GM18507 (cell line): ENCODE results near the gene TMEM238.

ENCODE experiments used
- DNase-seq: peaks from one replicate; pipeline ENCODE4 v3.0.0; 2011; ENCODE audit warnings: low read depth; ENCODE audit not compliant: insufficient read length; ENCODE audit errors: extremely low spot score
- FAIRE-seq: peaks from 2 replicates; lab custom pipeline; 2011; peaks lifted over from hg19 to GRCh38; lab: Jason Lieb, UNC

TMEM238 gene

GRCh38 chr19:55362990-55363716 lies 20.9 kb downstream of the TMEM238 start, which contains the start of gene GARIN5B:
TSS of gene GARIN5B (minus strand) at chr19:55363260. CDS start at chr19:55363066, 194 bp downstream.
- no peak for FAIRE-seq

DNA sequence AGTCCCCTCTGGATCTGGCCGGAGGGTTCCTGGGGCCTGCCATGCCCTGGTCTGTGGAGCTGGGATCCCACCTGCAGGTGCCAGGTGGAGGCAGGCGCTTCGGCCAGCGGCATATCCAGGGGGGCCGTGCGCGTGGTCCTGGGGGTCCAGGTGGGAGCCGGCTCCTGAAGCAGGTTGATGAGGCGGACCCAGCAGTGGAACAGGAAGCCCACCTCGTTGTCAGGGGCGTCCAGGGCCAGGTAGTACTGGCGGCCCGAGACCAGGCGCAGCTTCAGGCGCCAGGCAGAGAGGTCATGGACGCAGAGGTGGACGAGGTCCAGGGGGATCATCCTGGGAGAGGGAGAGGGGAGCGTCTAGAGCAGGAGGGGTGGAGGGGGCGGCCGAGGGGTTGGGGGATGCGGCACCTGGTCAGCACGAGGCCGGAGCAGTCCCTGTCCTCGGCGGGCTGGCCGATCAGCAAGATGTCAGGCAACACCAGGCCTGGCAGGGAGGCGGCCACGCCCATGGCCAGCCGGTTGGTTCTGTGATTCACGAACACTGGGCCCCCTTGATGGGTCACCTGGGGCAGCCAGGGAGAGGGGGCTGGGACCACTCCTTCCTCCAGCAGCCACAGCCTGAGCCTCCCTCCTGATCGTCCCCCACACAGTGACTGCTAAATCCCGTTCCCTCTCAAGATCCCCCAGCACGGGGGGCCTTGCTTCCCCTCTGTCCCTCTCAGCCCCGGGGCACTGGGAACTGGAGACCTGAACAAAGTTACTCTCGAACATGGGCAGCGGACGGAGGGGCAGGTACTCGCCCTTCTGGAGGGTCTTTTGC lies 21.7 kb downstream of the TMEM238 start:
- DNase-seq, result no peak

More at GRCh38 chr19:55362990-55363716, 20.9 kb downstream of the TMEM238 start, which contains the start of gene GARIN5B:
- no peak for DNase-seq

GRCh38 chr19:55360902-55361301 lies 23.2 kb downstream of the TMEM238 start:
- no peak for FAIRE-seq
- no peak for DNase-seq

More for the DNA sequence above, 21.7 kb downstream of the TMEM238 start:
- no peak for FAIRE-seq

GRCh38 chr19:55358943-55359908 lies 24.9 kb downstream of the TMEM238 start:
- DNase-seq (no peak), FAIRE-seq (no peak)

DNA sequence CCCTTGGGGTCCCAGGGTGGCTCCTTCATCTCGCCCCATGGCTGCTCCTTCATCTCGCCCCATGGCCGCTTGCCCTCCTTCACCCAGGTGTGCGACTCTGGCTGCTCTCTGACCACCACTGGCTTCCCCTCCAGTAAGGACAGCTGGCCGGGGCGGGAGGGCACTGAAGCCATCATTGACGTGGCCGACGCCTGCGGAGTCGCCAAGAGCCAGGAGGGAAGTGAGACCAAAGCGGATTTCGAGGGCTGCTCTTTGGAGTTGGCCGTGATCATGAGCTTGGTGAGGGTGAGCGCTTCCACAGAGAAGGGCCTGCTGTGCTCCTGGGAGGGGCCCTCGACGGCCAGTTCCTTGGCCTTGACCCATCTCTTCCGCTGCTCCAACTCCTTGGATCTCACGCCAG lies 25.6 kb downstream of the TMEM238 start:
- no peak for FAIRE-seq
- no peak for DNase-seq

GRCh38 chr19:55355213-55355821 lies 28.8 kb downstream of the TMEM238 start:
- DNase-seq (no peak), FAIRE-seq (no peak)

DNA sequence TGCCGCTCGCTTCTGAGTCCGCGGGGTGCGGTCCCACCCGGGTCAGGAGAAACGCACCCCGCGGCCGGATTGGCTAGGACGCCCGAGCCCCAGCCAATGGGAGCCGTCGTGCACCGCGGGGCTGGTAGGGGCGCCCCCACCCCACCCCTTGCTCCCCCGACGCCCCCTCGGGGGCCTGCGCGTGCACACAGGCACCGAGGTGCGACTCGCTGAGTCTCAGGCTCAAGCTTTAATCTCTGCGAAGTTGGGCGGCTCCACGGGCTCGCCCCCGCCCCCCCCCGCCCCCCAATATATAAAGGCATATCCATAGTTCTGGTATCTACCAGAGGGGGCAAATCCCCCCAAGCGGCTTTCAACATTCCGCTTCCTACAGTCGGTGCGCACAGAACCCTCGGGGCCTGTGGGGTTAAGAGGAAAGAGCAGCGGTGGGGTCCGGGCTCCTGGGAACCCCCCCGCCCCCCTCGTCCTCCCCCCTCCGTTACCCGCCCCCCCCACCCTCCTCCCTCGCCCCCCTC lies 29.3 kb downstream of the TMEM238 start, which contains the start of gene COX6B2:
TSS of gene COX6B2 (minus strand) at position 22 of the 515 bp plus-strand sequence. CDS start 198 bp downstream, outside the sequence.
- DNase-seq, result no peak
- FAIRE-seq, result no peak

DNA sequence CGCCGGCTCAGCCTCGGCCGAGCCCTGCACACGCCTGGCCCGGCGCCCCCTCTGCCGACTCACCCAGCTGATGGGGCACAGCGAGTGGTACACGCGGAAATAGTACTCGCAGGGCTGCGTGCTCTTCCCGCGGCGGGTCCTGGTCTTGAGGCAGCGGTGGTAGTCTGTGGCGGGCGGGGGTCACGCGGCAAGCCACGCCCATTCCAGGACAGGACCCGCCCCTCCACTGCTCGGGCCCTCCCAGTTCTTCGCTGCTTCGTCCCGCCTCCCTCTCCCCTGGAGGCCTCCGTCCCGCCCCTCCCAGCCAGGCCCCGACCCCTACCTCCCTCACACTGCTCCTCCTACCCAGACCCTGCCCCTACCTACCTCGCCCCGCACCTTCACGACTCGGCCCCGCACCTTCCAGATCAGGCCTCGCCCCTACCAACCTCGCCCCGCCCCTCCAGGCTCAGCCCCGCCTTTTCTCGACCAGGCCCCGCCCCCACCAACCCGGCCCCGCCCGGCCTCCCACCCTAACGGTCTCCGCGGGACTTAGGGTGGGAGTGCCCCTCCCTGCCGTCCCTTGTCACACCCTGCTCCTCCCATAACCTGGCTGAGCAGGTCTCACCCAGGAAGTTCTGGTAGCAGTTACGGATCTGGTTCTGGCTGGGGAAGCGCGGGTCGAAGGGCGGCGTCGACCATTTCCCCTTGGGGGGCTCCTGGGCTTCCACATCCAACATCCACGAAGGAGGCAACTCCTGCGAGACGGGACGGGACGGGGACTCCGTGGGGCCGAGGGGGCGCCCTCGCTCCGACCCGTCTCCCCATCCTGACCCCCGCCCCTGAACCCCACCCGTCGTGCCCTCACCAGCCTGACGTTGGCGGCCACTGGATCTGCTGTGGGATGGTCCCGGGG lies 30.0 kb downstream of the TMEM238 start:
- DNase-seq, result peak; percentile 68
- FAIRE-seq, result no peak

GRCh38 chr19:55353356-55353802 lies 30.7 kb downstream of the TMEM238 start:
- DNase-seq (no peak), FAIRE-seq (no peak)

GRCh38 chr19:55352549-55353145 lies 31.4 kb downstream of the TMEM238 start:
- no peak for DNase-seq
- FAIRE-seq, result no peak

DNA sequence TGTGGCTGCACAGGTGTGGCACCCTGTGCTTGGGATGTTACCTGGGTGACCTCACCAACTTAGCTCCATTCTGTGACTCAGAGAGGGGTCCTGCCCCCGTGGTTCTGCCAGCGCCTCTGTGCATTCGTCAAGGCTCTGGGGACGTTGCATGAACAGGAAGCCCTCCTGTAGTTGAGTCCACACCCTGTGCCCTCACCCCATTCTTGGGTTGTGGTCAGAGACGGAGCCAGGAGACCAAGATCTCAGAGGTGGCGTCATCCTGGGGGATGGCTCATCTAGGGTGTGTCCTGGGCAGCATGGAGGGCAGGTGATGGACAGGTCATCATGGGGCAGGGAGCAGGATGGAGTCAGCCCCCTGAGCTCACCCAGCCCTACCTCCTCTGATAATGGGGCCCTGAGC lies 32.1 kb downstream of the TMEM238 start:
- DNase-seq (no peak), FAIRE-seq (no peak)

- FAIRE-seq (no peak), DNase-seq (no peak)
These were observed 33.3 kb downstream of the TMEM238 start for GRCh38 chr19:55350620-55351315.

DNA sequence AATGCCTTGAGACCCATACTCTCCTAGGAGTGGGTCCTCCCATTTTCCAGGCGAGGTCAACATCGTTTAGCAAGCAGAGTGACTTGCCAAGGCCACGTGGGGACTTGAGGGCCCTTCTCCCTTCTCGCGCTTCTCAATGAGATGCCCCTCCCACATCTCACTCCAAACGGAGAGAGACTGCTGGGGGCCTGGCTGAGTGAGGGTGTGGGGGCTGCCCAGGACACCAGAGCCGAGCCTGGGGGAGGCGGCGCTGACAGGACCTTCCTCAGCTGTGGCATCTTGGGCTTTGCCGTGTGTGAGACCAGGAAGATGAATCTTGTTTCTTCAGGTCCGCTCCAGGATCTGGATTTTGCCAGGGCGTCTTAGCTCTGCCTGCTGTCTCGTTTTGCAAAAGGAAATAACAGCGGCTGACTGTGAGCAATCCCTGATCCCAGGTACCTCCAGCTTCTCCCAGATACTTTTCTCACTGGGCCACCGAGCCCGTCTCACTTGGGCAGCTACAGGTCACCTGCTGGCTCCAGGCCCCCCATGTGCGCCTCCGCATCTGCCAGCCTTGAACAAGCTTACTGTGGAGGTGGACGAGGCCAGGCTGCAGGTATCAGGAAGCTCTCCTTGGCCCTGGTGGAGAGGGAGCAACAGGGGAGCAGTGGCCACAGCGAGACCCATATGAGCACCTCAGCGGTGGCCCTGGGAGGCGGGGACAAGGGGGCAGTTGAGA lies 35.6 kb downstream of the TMEM238 start:
- DNase-seq (no peak), FAIRE-seq (no peak)

- DNase-seq (no peak), FAIRE-seq (no peak)
These were observed 36.6 kb downstream of the TMEM238 start for GRCh38 chr19:55347442-55348009.

- DNase-seq, result no peak
- no peak for FAIRE-seq
These were observed 37.2 kb downstream of the TMEM238 start for GRCh38 chr19:55346725-55347441.
